MM.1S (cell line): Measurements from ENCODE around the gene ARF1.

ENCODE experiments used
- EZH2 ChIP-seq: fragments of 300-600 bp; sonication (generic); optimal IDR thresholded peaks from 2 replicates; pipeline ENCODE3; 2017; ENCODE audit warnings: low read depth, mild to moderate bottlenecking, antibody characterized with exemption, low read length, mixed read lengths
- TF ChIP-seq, protein P1 (sequence below): fragments of 300-600 bp; sonication (generic); IDR thresholded peaks from 2 replicates; pipeline ENCODE4 v1.5.1; 2016; ENCODE audit warnings: antibody characterized with exemption, low read length, mixed read lengths

GRCh38 chr1:228071839-228072657 lies 10.5 kb upstream of the ARF1 start:
- TF ChIP-seq, protein P1, sequence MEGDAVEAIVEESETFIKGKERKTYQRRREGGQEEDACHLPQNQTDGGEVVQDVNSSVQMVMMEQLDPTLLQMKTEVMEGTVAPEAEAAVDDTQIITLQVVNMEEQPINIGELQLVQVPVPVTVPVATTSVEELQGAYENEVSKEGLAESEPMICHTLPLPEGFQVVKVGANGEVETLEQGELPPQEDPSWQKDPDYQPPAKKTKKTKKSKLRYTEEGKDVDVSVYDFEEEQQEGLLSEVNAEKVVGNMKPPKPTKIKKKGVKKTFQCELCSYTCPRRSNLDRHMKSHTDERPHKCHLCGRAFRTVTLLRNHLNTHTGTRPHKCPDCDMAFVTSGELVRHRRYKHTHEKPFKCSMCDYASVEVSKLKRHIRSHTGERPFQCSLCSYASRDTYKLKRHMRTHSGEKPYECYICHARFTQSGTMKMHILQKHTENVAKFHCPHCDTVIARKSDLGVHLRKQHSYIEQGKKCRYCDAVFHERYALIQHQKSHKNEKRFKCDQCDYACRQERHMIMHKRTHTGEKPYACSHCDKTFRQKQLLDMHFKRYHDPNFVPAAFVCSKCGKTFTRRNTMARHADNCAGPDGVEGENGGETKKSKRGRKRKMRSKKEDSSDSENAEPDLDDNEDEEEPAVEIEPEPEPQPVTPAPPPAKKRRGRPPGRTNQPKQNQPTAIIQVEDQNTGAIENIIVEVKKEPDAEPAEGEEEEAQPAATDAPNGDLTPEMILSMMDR: no peak
- TF ChIP-seq EZH2: no peak
